Hematopoietic multipotent progenitor cell treated with erythropoietin and hydrocortisone succinate and interleukin-3 and kit ligand, for 17 days (in vitro differentiated cells): Measurements from ENCODE around the gene TSEN34.

Experiments
- DNase-seq: peaks from one replicate; pipeline ENCODE4 v3.0.0-alpha.2; 2015; ENCODE audit warnings: low spot score

The TSEN34 gene

DNA sequence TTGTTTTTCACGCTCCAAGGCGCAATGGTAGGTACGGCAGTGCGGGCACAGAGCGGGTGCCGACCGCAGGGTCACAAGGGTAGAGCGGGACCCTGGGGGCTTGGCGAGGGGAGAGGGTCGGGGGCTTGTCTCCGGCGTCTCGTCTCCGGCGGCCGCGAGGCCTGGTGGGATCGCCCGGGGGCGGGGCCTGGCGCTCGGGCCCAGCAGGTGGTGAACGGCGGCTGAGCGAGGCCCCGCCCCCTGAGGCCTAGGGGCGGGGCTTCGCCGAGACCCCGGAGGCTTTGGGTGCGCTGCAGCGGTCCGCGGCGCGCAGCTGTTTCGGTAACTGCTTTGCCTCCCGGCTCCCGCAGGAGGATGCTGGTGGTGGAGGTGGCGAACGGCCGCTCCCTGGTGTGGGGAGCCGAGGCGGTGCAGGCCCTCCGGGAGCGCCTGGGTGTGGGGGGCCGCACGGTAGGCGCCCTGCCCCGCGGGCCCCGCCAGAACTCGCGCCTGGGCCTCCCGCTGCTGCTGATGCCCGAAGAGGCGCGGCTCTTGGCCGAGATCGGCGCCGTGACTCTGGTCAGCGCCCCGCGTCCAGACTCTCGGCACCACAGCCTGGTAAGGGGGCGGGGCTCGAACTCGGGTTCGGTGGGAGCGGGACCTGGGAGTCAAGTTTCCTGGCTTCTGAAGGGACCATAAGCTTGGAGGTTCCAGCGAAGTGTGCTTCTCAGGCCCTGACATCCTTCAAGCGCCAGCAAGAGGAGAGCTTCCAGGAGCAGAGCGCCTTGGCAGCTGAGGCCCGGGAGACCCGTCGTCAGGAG lies at the start of gene TSEN34:
TSEN34 (plus strand) TSS at position 298 of the 800 bp plus-strand sequence; CDS start at position 355, 57 bp downstream.
- DNase-seq, result peak; percentile 96

DNA sequence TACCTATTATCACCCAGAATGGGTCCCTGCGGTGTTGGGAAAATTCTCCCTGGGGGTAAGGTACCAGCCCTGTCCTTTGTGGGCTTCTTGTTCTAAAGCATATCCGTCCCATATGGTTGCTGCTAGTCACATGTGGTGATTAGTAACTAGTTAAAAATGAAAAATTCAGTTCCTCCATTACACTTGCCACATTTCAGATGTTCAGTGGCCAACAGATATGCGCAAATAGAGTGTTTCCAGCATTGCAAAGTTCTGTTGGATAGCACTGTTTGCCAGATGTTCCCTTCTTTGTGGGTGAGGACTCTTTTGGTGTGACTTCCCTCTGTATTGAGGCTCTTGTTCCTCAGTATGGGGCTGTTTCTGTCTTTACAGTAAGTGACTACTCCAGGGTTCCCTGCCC lies 49.8 kb upstream of the TSEN34 start:
- no peak for DNase-seq

DNA sequence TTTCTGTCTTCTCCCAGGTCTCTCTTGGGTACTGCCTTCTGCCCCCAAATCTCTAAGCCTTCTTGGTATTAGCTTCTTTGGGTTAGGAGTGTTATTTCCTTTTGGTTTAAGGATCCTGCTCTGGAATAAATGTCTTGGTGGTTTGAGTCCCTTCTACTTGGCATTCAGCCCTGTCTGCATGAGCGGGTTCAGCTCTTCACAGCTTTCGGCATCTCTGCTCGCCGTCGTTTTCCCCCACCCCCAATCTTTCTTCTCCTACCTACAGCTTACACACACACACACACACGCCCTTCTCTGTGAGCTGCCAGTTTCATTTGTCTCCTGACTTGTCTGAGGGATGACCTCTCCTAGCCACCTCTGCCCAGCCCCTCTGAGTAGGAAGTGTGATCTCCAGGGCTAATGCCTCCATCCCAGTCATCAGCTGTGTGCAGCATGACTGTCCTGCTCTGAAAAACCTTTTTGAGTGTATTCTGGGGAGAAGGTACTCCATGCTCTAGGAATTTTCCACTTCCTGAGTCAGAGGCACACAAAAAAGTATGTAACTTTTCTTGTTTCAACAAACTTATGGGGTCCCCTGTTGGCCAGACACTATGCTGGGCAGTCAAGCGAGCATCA lies 48.8 kb upstream of the TSEN34 start:
- DNase-seq, result no peak

DNA sequence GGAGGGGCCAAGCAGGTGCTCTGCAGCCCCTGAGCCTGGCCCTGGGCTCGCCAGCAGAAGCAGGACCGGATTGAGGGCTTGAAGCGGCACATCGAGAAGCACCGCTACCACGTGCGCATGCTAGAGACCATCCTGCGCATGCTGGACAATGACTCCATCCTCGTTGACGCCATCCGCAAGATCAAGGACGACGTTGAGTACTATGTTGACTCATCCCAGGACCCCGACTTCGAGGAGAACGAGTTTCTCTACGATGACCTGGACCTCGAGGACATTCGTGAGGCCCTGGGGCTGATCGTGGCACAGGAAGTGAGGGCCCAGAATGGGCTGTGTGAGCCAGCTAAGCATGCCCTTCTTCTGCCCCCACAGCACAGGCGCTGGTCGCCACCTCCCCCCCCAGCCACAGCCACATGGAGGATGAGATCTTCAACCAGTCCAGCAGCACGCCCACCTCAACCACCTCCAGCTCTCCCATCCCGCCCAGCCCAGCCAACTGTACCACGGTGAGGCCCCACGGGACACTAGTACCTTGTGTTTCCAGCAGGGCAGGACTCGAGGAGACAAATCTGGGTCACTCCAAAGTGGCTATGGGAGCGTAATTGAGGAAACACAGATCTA lies 45.5 kb upstream of the TSEN34 start:
- no peak for DNase-seq

DNA sequence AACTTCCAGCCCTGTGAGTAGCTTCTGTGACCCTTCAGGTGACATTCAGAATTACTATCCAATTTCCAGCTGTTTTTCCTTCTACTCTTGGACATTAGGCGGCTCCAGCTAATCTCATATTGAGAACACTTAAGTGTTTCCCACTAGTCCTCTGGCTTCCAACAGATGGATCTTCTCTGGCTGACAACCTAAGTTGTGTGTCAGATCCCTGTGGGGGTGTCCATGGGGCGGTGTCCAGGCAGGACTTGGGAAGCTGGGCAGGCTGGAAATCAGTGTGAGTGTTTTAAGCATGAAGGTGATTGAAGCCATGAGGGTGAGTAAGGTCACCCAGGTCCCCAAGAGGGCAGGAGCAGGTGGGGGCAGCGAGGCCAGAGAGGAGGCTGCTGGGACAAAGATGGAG lies 43.4 kb upstream of the TSEN34 start:
- no peak for DNase-seq

DNA sequence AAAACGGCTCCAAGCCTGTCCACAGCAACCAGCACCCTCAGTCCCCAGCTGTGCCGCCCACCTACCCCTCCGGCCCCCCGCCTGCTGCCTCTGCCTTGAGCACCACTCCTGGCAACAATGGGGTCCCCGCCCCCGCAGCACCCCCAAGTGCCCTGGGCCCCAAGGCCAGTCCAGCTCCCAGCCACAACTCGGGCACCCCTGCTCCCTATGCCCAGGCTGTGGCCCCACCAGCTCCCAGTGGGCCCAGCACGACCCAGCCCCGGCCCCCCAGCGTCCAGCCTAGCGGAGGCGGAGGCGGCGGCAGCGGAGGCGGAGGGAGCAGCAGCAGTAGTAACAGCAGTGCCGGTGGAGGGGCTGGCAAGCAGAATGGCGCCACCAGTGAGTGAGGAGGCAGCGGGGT lies 43.0 kb upstream of the TSEN34 start:
- DNase-seq, result no peak

DNA sequence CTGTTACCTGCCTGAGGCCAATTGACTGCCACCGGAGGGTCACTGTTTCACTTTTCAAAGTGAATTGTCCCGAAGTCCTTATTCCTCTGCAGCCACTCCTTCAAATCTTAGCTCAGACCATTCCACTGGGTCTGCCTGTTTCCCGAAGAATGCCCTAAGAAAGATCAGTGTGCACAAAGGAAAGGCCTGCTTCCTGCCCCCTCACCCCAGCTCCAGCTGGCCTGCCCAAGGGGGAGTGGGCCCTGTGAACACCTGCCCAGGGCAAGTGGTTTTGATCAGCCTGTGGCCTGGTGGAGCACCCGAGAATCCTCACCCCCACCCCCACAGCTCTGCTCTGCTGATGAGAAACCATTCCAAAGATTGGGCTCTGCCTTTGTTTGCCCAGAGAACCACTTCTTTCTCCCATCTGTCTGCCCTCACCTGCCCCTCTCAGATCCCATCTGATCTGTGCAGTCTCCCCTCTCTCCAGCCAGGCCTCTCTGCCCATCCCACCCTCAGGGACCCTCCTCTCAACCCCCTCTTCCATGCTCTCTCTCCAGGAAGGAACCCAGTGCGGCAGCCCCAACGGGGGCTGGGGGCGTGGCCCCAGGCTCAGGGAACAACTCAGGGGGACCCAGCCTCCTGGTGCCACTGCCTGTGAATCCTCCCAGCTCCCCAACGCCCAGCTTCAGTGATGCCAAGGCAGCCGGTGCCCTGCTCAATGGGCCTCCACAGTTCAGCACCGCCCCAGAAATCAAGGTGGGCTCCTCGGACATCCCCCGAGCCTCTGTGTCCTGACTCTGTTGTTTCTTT lies 41.9 kb upstream of the TSEN34 start:
- no peak for DNase-seq

DNA sequence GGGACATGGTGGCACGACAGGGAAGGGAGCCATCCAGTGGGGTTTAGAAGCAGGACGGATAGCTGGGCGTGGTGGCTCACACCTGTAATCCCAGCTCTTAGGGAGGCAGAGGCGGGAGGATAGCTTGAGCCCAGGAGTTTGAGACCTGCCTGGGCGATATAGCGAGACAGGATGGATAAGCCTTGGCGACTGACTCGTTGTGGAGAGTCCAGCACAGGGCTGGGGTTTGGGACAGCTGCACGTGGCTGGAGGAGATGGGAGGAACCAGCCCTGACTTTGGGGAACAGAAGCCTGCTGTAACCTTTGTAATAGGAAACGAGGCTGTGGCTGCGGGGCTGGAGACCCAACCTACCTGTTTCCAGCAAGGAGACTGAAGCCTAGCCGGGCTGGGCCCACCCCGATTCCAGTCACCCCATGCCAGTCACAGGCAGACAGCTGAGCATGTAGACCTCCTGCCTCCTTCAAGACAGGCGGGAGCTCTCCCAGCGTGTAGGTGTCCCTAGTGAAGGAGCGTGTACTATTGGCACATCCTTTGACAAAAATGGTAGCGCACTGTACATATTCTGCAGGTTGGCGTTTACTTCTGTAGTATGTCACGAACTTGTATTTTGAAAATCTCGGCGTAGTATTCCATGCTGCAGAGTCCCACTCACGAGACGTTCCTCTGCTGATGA lies 39.6 kb upstream of the TSEN34 start:
- no peak for DNase-seq

DNA sequence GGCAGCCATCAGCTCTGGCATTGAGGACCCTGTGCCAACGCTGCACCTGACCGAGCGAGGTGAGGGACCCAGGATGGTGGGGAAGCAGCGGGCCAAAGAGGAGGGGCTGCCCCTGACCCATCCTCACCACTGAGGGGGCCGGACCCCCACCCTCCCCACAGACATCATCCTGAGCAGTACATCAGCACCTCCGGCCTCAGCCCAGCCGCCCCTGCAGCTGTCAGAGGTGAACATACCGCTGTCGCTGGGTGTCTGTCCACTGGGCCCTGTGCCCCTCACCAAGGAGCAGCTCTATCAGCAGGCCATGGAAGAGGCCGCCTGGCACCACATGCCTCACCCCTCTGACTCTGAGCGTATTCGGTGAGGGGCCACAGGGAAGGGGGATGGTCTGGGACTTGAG lies 38.8 kb upstream of the TSEN34 start:
- DNase-seq, result no peak

DNA sequence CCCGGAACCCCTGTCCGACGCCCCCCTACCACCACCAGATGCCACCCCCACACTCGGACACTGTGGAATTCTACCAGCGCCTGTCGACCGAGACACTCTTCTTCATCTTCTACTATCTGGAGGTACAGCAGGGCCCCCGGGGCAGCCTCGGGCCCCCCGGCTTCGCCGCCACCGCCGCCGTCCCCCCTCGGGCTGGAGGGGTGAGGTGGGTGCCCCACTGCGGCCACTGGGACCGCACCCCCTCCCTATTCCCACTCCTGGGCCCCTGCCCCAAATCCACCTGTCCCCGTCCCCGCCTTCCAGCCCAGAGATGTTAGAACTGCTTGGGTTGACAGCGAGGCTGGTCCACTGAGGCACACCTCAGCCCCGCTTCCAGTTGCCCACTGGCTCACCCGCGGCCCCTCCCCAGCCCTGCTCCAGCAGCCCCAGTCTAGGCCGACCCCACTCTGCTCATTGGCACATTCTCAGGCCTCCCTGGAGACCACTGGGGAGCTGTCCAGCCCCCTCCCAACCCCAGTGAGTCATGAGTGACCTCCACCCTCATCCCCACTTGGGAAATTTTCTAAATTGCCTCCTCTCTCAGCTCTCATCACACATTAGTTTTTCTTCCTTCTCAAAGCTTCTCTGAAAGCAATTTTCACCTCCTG lies 38.1 kb upstream of the TSEN34 start:
- no peak for DNase-seq

DNA sequence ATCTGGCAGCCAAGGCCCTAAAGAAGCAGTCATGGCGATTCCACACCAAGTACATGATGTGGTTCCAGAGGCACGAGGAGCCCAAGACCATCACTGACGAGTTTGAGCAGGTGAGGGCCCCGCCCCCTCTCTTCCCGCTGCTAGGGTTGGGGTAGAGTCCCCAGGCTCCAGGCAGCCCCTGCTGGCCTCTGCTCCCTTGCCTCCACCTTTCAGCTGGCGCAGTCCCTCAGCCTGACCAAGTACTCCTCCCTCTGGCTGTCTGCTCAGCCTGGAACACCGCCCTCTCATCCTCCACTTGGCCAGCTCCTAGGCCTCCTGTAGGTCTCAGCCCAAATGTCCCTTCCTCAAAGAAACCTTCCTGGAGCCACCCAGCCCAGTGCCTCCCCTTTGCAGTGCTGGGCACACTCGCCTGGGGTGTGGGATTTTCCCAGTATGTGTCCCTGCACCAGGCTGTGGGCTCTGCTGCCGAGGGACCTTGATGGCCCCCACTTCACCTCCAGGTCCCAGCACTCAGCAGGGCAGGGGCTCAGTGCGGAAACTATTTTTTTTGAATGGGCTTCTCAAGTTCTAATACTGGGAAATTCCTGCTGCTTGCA lies 37.3 kb upstream of the TSEN34 start:
- DNase-seq, result no peak

DNA sequence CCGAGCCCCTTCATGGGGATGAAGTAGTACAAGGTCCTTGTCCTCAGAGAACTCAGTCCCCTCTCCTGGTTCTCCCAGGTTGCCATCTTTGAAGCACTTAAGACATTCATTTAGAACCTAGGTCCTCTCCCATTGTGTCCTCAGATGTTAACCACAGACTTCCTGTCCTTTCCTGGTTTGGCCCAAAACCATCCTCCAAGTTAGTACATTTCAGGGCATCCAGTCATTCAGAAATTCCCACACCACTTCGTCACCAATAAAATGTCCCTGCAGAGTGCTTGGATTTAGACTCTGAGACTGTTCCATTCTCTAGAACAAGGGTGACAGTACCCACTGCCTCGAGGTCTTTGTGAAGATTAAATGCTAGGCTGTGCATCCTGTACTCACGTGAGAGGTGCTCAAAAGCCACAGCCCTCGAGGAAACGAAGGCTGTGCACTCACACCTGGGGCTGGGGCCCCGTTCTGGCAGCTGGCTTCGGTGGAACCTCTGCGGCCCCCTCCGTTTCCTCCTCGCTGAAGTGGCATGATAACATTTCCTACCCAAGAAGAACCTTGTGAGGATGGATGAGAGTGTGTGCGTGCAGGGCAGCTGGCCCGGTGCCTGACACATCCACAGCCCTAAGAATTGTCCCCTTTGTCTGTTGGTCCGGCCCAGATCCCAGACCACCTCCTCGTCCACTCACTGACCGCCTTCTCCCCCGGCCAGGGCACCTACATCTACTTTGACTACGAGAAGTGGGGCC lies 36.3 kb upstream of the TSEN34 start:
- no peak for DNase-seq

DNA sequence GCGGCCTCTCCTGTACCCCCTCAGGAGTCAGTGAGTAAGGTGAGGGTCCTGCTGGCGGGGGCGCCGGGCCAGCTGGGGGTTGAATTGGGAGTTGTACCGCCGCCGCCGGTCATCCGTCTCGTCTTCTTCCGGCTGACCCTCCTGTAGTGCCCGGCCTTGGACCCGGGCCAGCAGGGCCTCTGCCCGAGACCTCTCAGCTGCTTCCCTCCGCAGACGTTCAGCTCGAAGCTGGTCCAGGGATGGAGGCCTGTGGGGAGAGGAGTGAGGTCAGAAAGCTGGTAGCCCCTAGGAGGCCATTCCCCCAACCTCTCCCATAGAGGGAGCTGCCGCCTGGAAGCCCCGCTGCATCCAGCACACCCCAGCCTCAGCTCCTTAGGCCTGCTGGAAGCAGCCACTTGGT lies 35.4 kb upstream of the TSEN34 start:
- no peak for DNase-seq

DNA sequence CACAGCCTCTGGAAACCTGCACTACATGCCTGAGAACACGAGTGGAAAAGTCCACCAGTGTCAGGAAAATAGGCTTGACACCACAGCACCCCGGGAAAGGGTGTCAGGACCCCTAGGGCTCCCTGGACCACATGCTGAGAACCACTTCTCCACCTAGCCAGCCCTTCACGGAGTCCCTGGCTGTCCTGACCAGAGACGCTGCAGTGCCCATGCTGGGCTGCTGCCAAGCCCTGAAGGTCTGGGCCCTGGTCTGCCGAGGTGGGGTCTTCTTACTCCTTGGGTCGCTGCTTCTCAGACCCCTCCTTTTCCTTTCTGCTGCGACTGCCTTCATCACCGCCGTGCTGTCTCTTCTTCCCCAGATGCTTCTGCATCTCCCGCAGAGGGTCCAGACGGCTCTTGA lies 34.6 kb upstream of the TSEN34 start:
- DNase-seq, result no peak

DNA sequence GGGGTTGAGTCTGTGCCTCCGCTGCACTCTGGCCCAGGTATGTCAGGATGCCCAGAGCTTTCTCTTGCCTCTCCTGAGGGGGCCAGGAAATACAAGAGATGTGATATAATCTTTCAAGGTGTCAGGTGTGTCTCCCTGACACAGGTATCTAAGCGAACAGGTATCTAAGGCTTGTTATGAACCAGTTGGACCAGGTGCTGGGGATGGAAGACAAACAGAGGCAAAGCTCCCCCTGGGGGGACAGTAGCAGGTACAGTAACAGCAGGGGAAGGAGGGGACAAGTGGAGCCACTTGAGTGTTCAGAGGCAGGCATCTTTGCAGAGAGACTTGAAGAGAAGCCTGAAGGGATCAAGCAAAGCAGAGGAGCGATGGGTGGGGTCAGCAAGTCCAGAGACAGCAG lies 34.2 kb upstream of the TSEN34 start:
- DNase-seq, result no peak

DNA sequence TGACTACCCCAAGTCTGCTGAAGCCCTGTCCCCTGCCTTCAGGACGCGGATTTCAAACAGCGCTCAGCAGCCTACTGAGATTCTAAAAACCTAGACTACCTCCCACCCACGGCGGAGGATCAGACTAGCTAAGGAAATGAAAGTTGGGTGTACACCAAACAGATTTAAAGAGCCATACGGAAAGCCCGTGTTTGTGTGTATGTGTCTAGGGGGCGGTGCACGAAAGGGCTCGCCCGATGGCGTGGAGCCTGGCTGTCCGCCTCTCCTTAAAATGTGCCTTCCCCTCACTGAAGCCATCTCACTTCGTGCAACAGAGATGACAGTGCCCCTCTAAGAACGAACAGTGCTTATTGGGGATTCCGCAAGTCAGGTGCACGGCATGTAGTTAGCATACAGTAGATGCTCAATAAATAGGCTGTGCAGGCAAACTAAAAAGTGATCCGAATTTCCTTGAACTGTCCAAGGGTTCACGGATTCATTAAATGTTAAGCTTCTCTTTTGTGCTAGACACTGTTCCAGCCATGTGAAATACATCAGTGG lies 32.2 kb upstream of the TSEN34 start:
- no peak for DNase-seq

DNA sequence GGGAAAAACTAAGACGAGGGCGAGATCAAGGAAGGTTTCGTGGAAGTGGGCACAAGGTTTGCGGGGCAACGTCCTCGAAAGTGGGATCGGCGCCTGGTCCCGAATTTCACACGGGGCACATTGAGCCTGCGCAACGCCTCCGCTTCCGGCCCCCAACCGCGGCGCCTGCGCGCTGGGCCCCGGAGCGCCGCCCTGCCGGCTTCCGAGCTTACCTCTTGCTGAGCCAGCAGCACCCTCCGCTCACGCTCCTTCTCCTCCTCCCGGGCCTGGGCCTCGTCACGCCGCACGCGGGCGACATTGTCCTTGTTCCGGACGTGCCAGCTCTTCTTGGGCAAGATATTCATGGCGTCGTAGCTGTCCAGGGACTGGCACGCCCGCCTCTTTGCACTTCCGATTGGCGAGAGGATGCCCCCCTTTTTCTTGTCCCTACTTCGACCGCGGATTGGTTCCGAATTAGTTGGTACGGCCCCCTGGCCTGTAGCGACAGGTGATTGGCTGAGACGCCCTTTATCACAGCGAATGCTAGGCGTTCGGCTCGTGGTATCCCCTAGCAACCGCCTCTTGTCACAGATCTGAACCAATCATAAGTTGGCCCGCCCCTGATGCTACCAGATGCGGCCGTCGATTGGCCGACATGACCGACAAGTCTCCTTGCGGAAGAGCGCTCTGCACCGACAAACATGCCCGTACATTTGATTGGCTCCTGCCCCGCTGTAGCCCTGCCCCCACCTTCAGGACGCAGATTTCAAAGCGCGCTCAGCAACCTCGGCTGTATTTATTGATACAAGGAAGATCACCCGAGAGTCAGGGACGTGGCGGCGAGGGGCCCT lies 31.5 kb upstream of the TSEN34 start, which contains the start of gene LENG1:
LENG1 (minus strand) TSS at position 370 of the 830 bp plus-strand sequence; CDS start at position 344, 26 bp downstream.
- DNase-seq, result peak; percentile 100

DNA sequence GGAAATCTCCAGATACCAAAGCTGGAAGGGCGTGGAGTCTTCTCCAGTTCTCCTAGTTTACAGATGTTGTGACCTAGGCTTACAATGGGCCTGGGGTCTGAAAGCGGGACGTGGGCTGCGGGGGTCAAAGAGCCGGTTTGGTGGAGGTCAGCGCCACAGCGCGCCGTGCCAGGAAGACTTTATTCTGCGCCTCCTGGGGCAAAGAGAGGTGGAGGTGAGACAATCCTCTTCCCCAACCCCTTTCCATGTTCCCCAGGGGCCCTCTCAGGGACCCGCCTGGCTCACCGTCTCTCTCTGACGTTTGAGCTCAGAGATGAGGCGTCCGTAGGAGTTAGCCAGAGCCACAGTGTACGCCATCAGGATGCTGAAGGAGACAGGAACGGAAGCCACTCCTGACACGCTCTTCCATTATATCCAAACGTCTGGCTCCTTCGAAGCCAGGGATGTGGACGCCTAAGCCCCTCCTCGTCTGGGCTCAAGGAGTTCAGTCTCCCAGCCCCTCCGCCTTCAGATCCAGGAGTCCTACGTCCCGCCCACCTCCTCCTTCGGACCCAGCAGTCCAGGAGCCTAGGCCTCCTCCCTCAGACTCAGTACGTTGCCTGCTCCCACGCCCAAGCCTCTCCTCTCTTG lies 30.8 kb upstream of the TSEN34 start:
- no peak for DNase-seq

DNA sequence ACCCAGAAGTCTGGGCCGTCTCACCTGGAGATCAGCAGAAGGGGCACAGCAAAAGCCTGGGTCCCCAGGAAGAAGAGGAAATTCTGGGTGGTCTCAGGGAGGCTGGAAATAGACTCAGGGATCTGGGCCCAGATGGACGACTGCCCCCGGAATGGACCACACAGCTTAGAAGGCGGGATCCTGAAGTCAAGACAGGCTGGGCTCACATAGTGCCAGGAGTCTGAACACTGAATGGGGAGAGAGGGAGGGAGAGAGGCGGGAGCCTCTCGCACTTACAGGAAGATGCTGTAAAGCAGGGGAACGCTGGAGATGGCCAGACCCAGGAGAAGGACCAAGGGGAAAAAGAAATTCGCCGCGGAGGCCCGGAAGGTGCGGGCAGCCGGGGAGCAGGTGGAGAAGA lies 30.3 kb upstream of the TSEN34 start:
- no peak for DNase-seq
